K562 (cell line): ENCODE results near the gene CHIC2.

Experiments
- BDP1 ChIP-seq: IDR thresholded peaks from 3 replicates; pipeline ENCODE4 v1.6.1; 2011; ENCODE audit not compliant: insufficient read length, insufficient read depth
- CEBPB ChIP-seq: fragments of 450-650 bp; IDR thresholded peaks from 2 replicates; pipeline ENCODE4 v1.6.1; 2016; ENCODE audit warnings: missing genetic modification characterization, missing compliant biosample characterization
- ELF4 ChIP-seq: fragments of 450-650 bp; formaldehyde crosslinking; IDR thresholded peaks from 2 replicates; pipeline ENCODE4 v1.4.0; 2022; ENCODE audit warnings: missing genetic modification characterization
- HDAC6 ChIP-seq: IDR thresholded peaks from 2 replicates; pipeline ENCODE4 v1.6.1; 2012; ENCODE audit warnings: low read depth, mild to moderate bottlenecking, control low read depth, inconsistent platforms, low read length, moderate library complexity
- MYC ChIP-seq, 2 experiments: fragments of 250-450 bp in 1 of 2; sonication (Bioruptor Pico) in 1 of 2; IDR thresholded peaks; 2 replicates each; pipeline versions ENCODE4 v1.5.1 to v1.6.1; 2012 to 2021; ENCODE audit warnings: low read depth in 2 of 2, borderline replicate concordance in 1 of 2, improper control_type of control experiment in 1 of 2, low read length in 1 of 2, mild to moderate bottlenecking in 1 of 2, moderate library complexity in 1 of 2
- TAF1 ChIP-seq: IDR thresholded peaks from 2 replicates; pipeline ENCODE4 v1.6.1; 2011; ENCODE audit warnings: mild to moderate bottlenecking, low read length, moderate library complexity; ENCODE audit not compliant: insufficient read depth, control insufficient read depth, severe bottlenecking; ENCODE audit errors: extremely low read depth
- ZNF408 ChIP-seq: fragments of 250-450 bp; sonication (Bioruptor Pico); IDR thresholded peaks from 2 replicates; pipeline ENCODE4 v1.4.0; 2020; ENCODE audit warnings: low read depth, mild to moderate bottlenecking, moderate library complexity
- ZNF436 ChIP-seq: fragments of 250-450, 450-650 bp; sonication (Bioruptor Pico); formaldehyde crosslinking; IDR thresholded peaks from 2 replicates; pipeline ENCODE4 v1.7.0; 2020; ENCODE audit warnings: mild to moderate bottlenecking
- TF ChIP-seq, protein P1 (sequence below), 3 experiments: IDR thresholded peaks in 2 of 3; conservative IDR thresholded peaks in 1 of 3; 2 replicates each; pipeline ENCODE4 v1.5.1; 2011 to 2012; ENCODE audit warnings: low read length in 3 of 3, mild to moderate bottlenecking in 3 of 3, control low read depth in 2 of 3, improper control_type of control experiment in 1 of 3, inconsistent platforms in 1 of 3, low read depth in 1 of 3, mixed read lengths in 1 of 3, moderate library complexity in 1 of 3; ENCODE audit not compliant: insufficient read depth in 2 of 3
- TF ChIP-seq, protein P2 (sequence below): sonication (generic); formaldehyde crosslinking; IDR thresholded peaks from 2 replicates; pipeline ENCODE4 v1.9.0; 2022; ENCODE audit warnings: mild to moderate bottlenecking, missing genetic modification reagents
- TF ChIP-seq, protein P3 (sequence below): fragments of 450-650 bp; conservative IDR thresholded peaks from 2 replicates; pipeline ENCODE4 v1.6.1; 2016; ENCODE audit warnings: missing genetic modification characterization, low read depth, mild to moderate bottlenecking, missing compliant biosample characterization, moderate library complexity
- TF ChIP-seq, protein P4 (sequence below): conservative IDR thresholded peaks from 2 replicates; pipeline ENCODE4 v1.6.1; 2011; ENCODE audit warnings: low read depth, mild to moderate bottlenecking, low read length; ENCODE audit not compliant: control insufficient read depth

DNA sequence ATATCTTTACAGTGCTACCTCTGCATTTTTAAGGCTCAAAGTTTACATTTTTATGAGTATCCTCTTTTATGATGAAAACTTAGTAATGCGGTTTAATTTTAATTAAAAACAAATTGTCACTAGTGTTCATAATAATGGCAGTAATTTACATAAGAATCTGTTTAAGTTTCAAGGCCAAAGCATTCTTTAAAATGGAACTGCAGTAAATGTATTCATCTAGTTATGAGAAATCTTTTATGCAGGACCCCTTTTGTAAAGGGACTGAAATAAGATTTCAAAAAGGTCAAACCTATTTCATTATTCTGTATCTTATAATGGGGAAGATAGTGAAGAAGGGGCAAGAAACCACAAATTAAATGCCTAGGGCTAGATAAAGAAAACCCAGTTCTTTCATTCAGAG lies 37.1 kb downstream of the CHIC2 start:
- TF ChIP-seq, protein P1, sequence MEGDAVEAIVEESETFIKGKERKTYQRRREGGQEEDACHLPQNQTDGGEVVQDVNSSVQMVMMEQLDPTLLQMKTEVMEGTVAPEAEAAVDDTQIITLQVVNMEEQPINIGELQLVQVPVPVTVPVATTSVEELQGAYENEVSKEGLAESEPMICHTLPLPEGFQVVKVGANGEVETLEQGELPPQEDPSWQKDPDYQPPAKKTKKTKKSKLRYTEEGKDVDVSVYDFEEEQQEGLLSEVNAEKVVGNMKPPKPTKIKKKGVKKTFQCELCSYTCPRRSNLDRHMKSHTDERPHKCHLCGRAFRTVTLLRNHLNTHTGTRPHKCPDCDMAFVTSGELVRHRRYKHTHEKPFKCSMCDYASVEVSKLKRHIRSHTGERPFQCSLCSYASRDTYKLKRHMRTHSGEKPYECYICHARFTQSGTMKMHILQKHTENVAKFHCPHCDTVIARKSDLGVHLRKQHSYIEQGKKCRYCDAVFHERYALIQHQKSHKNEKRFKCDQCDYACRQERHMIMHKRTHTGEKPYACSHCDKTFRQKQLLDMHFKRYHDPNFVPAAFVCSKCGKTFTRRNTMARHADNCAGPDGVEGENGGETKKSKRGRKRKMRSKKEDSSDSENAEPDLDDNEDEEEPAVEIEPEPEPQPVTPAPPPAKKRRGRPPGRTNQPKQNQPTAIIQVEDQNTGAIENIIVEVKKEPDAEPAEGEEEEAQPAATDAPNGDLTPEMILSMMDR (IDR thresholded peaks at IDR 0.05 in 2 of 3, conservative IDR thresholded peaks at IDR 0.05 in 1 of 3; ENCODE audit: insufficient read depth in 2 of 3, low read depth in 1 of 3, low read length in 3 of 3): no peak
- TF ChIP-seq TAF1: no peak
- no peak for TF ChIP-seq MYC (IDR thresholded peaks at IDR 0.05; ENCODE audit: low read depth, low read length)
- no peak for TF ChIP-seq MYC (CRISPR knock-in tag; IDR thresholded peaks at IDR 0.05; ENCODE audit: borderline replicate concordance, low read depth)
- TF ChIP-seq ZNF436 (CRISPR knock-in tag): no peak
- TF ChIP-seq, protein P2, sequence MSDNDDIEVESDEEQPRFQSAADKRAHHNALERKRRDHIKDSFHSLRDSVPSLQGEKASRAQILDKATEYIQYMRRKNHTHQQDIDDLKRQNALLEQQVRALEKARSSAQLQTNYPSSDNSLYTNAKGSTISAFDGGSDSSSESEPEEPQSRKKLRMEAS (CRISPR knock-in tag): no peak
- TF ChIP-seq, protein P3, sequence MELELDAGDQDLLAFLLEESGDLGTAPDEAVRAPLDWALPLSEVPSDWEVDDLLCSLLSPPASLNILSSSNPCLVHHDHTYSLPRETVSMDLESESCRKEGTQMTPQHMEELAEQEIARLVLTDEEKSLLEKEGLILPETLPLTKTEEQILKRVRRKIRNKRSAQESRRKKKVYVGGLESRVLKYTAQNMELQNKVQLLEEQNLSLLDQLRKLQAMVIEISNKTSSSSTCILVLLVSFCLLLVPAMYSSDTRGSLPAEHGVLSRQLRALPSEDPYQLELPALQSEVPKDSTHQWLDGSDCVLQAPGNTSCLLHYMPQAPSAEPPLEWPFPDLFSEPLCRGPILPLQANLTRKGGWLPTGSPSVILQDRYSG (tag): no peak
- TF ChIP-seq, protein P4, sequence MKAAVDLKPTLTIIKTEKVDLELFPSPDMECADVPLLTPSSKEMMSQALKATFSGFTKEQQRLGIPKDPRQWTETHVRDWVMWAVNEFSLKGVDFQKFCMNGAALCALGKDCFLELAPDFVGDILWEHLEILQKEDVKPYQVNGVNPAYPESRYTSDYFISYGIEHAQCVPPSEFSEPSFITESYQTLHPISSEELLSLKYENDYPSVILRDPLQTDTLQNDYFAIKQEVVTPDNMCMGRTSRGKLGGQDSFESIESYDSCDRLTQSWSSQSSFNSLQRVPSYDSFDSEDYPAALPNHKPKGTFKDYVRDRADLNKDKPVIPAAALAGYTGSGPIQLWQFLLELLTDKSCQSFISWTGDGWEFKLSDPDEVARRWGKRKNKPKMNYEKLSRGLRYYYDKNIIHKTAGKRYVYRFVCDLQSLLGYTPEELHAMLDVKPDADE: no peak
- TF ChIP-seq ZNF408: no peak
- TF ChIP-seq HDAC6: no peak
- no peak for TF ChIP-seq CEBPB (tag)
- no peak for TF ChIP-seq BDP1
- no peak for TF ChIP-seq ELF4 (CRISPR knock-in tag)
